Esophagus squamous epithelium (tissue), 4 donors: Measurements from ENCODE around the gene NDUFB7.

Experiments
- CTCF ChIP-seq, 6 experiments: fragments of 450-650 bp in 4 of 6; fragments of 200-600 bp in 2 of 6; sonication (generic) in 2 of 6; IDR thresholded peaks; one replicate each; pipeline ENCODE4 v1.5.1; 2016 to 2019; ENCODE audit warnings: antibody characterized with exemption in 6 of 6, mild to moderate bottlenecking in 4 of 6, moderate library complexity in 4 of 6
- POLR2A ChIP-seq, 4 donors: fragments of 450-650 bp; IDR thresholded peaks; one replicate each; pipeline ENCODE4 v1.6.1; 2017; ENCODE audit warnings: antibody characterized with exemption in 4 of 4, mild to moderate bottlenecking in 4 of 4, moderate library complexity in 3 of 4

GRCh38 chr19:14619404-14619803, 47.5 kb upstream of the NDUFB7 start:
- TF ChIP-seq CTCF (IDR thresholded peaks at IDR 0.05) (no peak), POLR2A (IDR thresholded peaks at IDR 0.05) (no peak)
